WERI-Rb-1 (cell line): ENCODE results near the gene RBPJL.

Experiments
- DNase-seq: peaks from one replicate; pipeline ENCODE4 v3.0.0-alpha.2; 2020
- H3K27ac ChIP-seq: fragments of 250-450 bp; sonication (Bioruptor Pico); 2 replicates; pipeline ENCODE4 v1.5.1; 2020; ENCODE audit warnings: mild to moderate bottlenecking, moderate library complexity
- H3K27me3 ChIP-seq: fragments of 250-450 bp; sonication (Bioruptor Pico); 2 replicates; pipeline ENCODE4 v1.5.1; 2021; ENCODE audit warnings: mild to moderate bottlenecking, low read depth, moderate library complexity; ENCODE audit not compliant: insufficient read depth, severe bottlenecking
- H3K36me3 ChIP-seq: fragments of 250-450 bp; sonication (Bioruptor Pico); 2 replicates; pipeline ENCODE4 v1.5.1; 2020; ENCODE audit warnings: mild to moderate bottlenecking, moderate library complexity
- H3K4me3 ChIP-seq: 2 replicates; pipeline ENCODE4 v1.5.1; 2011; ENCODE audit warnings: low read depth, mild to moderate bottlenecking, control low read depth, low read length
- H3K9me3 ChIP-seq: fragments of 250-450 bp; sonication (Bioruptor Pico); 2 replicates; pipeline ENCODE4 v1.5.1; 2021; ENCODE audit warnings: mild to moderate bottlenecking, moderate library complexity; ENCODE audit not compliant: severe bottlenecking
- TF ChIP-seq, protein P1 (sequence below): IDR thresholded peaks from 2 replicates; pipeline ENCODE4 v1.5.1; 2011; ENCODE audit warnings: low read depth, mild to moderate bottlenecking, control low read depth, inconsistent platforms, low read length

Gene RBPJL

DNA sequence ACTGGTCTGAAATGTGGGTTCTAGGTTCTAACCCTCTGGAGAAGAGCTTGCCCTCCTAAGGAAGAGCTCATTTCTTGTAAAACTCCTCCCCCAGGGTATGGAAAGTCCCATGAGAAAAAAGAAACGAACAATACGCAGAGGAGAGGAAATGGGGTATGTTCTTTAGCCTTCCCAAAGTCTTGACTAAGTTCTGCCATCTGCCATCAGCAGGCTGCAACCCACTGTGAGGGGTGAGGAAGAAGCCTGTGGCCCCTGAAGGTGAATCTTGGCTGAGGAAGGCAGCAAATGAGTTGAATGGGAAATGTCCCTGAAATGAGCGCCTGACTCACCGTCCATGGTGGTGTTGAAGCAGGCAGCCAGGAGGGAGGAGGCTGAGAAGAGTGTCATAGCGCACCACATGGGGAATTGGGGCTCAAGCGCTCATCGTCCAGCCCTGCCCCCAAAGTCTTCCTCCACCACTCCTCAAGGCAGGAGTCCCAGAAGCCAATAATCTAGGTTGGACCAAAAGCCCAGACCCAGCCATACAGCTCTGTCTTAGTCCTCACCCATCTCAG lies 11.8 kb downstream of the RBPJL start:
- TF ChIP-seq, protein P1, sequence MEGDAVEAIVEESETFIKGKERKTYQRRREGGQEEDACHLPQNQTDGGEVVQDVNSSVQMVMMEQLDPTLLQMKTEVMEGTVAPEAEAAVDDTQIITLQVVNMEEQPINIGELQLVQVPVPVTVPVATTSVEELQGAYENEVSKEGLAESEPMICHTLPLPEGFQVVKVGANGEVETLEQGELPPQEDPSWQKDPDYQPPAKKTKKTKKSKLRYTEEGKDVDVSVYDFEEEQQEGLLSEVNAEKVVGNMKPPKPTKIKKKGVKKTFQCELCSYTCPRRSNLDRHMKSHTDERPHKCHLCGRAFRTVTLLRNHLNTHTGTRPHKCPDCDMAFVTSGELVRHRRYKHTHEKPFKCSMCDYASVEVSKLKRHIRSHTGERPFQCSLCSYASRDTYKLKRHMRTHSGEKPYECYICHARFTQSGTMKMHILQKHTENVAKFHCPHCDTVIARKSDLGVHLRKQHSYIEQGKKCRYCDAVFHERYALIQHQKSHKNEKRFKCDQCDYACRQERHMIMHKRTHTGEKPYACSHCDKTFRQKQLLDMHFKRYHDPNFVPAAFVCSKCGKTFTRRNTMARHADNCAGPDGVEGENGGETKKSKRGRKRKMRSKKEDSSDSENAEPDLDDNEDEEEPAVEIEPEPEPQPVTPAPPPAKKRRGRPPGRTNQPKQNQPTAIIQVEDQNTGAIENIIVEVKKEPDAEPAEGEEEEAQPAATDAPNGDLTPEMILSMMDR = no peak
- no peak for DNase-seq
- no peak overlapping the region for H3K27ac ChIP-seq

GRCh38 chr20:45318948-45319347 lies 12.3 kb downstream of the RBPJL start:
- no peaks in the 10 kb centered on the region for H3K27me3 ChIP-seq
- H3K36me3 ChIP-seq = no peaks in the 10 kb centered on the region
- TF ChIP-seq, protein P1 = no peak
- DNase-seq = no peak
- H3K27ac ChIP-seq = no peak overlapping the region
- H3K4me3 ChIP-seq = no peak overlapping the region
- no peaks in the 10 kb centered on the region for H3K9me3 ChIP-seq

More for the DNA sequence above, 11.8 kb downstream of the RBPJL start:
- H3K9me3 ChIP-seq = no peaks in the 10 kb centered on the region
- H3K4me3 ChIP-seq = no peak overlapping the region
- H3K27me3 ChIP-seq = no peaks in the 10 kb centered on the region
- H3K36me3 ChIP-seq = no peaks in the 10 kb centered on the region

- Histone ChIP-seq H3K27me3 (no peaks in the 10 kb centered on the region), H3K4me3 (no peak overlapping the region), H3K36me3 (no peaks in the 10 kb centered on the region; the same call in 1 of the 2 replicates), H3K27ac (no peak overlapping the region), H3K9me3 (no peaks in the 10 kb centered on the region)
- DNase-seq = no peak
- TF ChIP-seq, protein P1 = no peak
Measured at GRCh38 chr20:45320948-45321595, 14.4 kb downstream of the RBPJL start.

DNA sequence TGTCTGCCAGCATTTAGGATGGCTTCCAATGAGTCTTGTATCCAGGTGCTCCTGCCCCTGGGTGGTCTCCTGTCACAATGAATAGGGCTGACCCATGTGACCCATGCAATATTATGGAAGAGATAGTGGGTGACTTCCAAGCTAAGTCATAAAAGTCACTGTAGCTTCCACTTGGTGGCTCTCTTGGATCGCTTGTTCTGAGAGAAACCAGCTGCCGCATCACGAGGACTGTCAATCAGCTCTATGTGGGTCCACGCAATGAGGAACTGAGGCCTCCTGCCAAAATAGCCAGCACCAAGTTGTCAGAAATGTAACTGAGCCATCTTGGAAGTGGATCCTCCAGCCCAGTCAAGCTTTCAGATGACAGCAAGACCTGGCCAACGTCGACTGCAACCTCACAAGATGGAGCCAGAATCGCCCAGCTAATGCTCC lies 16.3 kb downstream of the RBPJL start:
- DNase-seq = peak; percentile 71
- Histone ChIP-seq H3K27me3 (no peaks in the 10 kb centered on the region), H3K36me3 (peaks cover 17% of the 10 kb centered on the region), H3K4me3 (no peak overlapping the region), H3K9me3 (no peaks in the 10 kb centered on the region), H3K27ac (no peak overlapping the region)
- TF ChIP-seq, protein P1 = peak; percentile 70

GRCh38 chr20:45323731-45324130 lies 17.1 kb downstream of the RBPJL start:
- Histone ChIP-seq H3K27me3 (no peaks in the 10 kb centered on the region), H3K36me3 (peaks cover 19% of the 10 kb centered on the region), H3K9me3 (no peaks in the 10 kb centered on the region), H3K4me3 (no peak overlapping the region), H3K27ac (no peak overlapping the region; the same call in 1 of the 2 replicates)
- DNase-seq = no peak
- TF ChIP-seq, protein P1 = no peak
